ENCODE data around the gene CCDC117.

Gene CCDC117

GRCh38 chr22:28830441-28830840 is 57.9 kb downstream of the CCDC117 start:
- no peak for DNase-seq

GRCh38 chr22:28831140-28832072 is 58.9 kb downstream of the CCDC117 start:
- no peak for DNase-seq

GRCh38 chr22:28832731-28833130 is 60.2 kb downstream of the CCDC117 start:
- no peak for DNase-seq

- DNase-seq = no peak
These were observed 60.9 kb downstream of the CCDC117 start for GRCh38 chr22:28833276-28833923.

GRCh38 chr22:28835630-28836189 is 63.2 kb downstream of the CCDC117 start:
- no peak for DNase-seq

GRCh38 chr22:28837640-28838039 is 65.1 kb downstream of the CCDC117 start:
- no peak for DNase-seq
